Amygdala (tissue), 56 donors: Measurements from ENCODE around the gene TC2N.

ENCODE experiments used
- DNase-seq, 56 donors: peaks; one replicate each; lab custom pipeline; 2025; lab: John Stamatoyannopoulos, UW

TC2N gene

DNA sequence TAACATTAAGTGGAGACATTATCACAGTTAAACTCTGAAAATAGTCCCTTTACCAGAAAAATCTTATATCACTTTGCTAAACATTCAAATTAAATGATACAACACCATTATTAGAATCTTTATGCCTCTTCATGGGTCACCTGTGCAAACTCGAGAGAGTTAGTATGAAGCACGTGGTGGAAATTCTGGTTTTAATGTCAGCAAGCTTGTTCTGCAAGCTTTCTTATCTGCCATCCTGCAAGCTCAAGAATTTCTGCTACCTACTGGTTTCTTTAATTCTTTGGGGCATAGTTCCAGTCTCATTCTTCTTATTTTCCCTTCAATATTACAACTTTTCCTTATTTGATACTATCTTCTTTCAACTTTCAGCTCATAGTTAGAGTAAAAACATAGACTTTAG, 136.3 kb downstream of the TC2N start:
- DNase-seq, result no peak

DNA sequence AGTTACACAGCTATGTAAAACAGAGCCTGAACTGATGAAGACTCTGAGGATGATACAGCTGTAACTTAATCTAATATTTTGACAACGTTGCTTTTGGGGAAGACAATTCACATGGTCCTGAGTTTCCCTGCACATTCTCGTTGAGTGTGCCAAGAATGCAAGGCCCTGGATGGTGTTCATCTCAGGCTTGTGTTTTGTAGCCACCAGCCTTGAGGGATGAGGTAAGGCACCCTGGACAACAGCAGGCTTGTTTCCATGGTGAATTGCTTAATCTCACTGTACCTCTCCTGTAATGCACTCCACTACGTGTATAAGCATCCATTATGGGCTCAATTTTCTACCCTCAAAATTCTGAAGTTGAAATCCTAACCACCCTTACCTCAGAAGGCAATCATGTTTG, 137.6 kb downstream of the TC2N start:
- DNase-seq, result no peak
